GM19035 (cell line): Measurements from ENCODE around the gene MOB4.
"Not testable (repeated sequence)": the region's sequence is repeated elsewhere in the genome, so short reads cannot be mapped to it uniquely, and the experiment has no call there.

Experiments used
- ATAC-seq: cut with Tn5 transposase; IDR thresholded peaks from one replicate; pipeline ENCODE4 v1.9.1; 2021; ENCODE audit not compliant: unreplicated experiment

The MOB4 gene

GRCh38 chr2:197513915-197514314, 2.0 kb upstream of the MOB4 start:
- no peak for ATAC-seq

DNA sequence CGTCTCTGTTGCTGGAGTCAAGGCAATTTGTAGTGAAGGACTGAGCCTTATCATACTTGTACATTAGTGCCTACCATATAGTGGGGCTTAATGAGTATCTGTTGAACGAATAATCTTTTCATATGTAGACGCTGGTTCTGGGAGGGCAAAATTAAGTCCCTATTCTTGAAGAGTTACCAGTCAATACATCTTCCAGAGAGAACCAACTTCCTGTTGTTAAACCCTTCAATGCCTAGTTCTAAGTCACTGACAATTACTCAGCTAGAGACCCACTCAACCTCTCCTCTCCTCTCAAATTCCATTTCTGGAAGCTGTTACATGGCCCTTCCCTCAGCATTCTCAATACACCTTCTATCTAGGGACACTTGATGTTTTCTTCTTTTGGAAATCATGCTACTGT, 1.1 kb upstream of the MOB4 start:
- no peak for ATAC-seq

GRCh38 chr2:197515315-197515738, 539 bp upstream of the MOB4 start:
- peak; percentile 1 for ATAC-seq

GRCh38 chr2:197516393-197516761, 511 bp downstream of the MOB4 start:
- ATAC-seq: peak; percentile 14

- ATAC-seq: no peak
Measured at GRCh38 chr2:197517150-197517549, 1.3 kb downstream of the MOB4 start.

GRCh38 chr2:197538412-197538811, 22.5 kb downstream of the MOB4 start:
- no peak for ATAC-seq

- no peak for ATAC-seq
Measured at GRCh38 chr2:197539734-197540133, 23.9 kb downstream of the MOB4 start.

- ATAC-seq: no peak
Measured at GRCh38 chr2:197543206-197543605, 27.3 kb downstream of the MOB4 start.

- no peak for ATAC-seq
Measured at GRCh38 chr2:197547163-197547900, 31.5 kb downstream of the MOB4 start.

DNA sequence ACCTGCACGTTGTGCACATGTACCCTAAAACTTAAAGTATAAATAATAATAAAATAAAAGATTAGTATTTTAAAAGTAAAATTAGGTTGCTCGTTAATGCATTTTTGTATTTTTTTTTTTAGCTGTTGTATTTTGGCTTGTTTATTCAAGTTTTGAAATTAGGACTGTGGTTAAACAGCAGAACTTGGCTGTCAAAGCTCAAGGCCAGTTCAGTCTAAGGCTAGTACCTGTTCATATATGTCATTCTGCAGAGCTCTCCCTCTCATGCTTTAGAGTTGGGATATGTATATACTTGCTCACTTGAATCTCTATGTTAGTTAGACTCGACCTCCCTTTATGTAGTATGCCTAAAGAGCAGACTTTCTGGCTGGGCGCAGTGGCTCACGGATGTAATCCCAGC, 32.7 kb downstream of the MOB4 start:
- ATAC-seq: no peak

DNA sequence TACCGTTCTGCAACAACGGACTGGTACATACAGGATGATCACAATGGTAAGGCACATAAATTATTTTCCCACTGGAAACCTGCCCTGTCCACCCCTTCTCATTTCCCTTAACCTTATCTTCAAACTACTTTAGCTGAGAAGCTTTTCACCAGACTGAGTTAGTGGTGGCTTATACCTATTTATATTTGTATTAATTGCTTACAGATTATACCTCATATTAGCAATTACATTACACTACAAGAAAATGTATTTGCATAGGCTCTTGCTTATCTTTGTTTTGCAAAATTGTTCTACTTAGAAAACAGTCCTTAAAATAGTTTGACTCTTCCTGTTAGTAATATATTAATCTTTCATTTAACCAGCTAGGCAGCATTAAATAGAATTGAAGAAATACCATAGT, 35.4 kb downstream of the MOB4 start:
- not testable (repeated sequence) for ATAC-seq

DNA sequence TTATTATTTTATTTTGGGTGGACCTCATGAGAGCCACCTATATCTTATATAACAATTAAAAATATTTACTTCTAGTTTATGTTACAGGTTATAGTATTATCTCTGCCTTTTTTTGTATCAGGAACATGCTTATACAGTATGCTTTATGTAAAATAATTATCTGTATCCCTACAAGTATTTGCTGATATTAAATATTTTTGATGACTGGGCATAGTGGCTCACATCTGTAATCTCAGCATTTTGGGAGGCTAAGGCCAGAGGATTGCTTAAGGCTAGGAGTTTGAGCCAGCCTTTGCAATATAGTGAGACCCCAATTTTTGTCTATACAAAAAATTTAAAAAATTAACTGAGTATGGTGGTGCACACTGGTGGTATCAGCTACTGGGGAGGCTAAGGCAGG, 39.6 kb downstream of the MOB4 start:
- no peak for ATAC-seq

- ATAC-seq: no peak
Measured at GRCh38 chr2:197556456-197556855, 40.6 kb downstream of the MOB4 start.

- no peak for ATAC-seq
Measured at GRCh38 chr2:197558393-197558792, 42.5 kb downstream of the MOB4 start.

- ATAC-seq: no peak
Measured at GRCh38 chr2:197559681-197560080, 43.8 kb downstream of the MOB4 start.

DNA sequence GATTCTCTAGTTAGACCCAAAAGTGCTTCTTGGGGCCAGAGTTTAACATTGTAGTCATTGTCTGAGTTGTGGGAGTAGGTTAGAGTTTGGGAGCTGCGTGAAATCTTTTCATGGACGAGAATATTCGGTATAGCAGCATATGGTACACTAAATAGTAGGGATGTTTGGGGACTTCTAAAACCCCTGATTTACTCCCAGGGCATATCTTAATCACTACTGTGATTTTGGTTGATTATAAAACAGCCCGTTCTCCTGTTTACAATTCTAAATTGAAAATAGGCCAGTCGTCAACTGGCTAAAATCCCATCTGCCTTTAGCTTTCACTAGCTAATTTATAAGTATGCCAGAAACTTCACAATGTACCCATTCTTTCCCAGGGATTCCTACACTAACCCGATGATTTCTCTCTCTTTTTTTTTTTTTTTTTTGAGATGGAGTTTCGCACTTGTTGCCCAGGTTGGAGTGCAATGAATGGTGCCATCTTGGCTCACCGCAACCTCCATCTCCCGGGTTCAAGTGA, 44.3 kb downstream of the MOB4 start:
- ATAC-seq: no peak

DNA sequence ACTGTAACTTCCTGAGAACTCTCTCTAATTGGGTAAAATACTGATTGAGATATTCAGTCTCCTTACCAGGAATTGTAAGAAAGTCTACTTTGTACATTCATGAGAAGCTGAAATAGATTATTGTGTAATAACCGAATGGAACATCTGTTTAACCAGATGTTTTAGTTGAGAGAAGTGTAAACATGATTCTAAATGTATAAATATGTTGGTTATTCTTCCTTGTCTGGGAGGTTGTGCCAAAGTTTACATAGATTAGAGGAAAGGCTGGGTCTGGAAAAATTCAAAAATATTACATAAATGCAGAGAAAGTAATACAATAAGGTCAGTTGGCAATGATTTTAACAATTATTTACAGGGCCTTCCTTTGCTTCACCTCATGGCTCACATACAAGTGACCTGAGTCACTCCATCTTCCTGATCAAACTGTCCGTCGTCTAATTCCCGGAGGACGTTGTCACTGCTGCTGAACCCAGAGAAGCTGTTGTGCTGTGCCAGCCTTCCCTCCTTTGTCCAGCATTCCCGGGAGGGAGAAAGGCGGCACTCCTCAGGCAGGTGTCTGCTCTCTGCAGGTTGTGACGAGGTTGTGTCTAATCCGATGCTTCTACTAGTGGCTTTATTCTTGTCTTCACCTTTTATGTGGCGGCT, 55.9 kb downstream of the MOB4 start:
- no peak for ATAC-seq

DNA sequence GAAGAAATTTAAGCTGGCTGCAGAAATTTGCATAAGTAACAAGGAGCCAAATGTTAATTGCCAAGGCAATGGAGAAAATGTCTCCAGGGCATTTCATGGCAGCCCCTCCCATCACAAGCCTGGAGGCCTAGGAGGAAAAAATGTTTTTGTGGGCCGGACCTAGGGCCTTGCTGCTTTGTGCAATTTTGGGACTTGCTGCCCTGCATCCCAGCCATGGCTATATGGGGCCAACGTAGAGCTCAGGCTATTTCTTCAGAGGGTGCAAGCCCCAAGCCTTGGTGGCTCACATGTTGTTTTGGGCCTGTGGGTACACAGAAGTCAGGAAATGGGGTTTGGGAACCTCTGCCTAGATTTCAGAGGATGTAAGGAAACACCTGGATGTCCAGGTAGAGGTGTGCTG, 57.7 kb downstream of the MOB4 start:
- ATAC-seq: no peak

- ATAC-seq: no peak
Measured at GRCh38 chr2:197575987-197576386, 60.1 kb downstream of the MOB4 start.

- no peak for ATAC-seq
Measured at GRCh38 chr2:197576631-197577030, 60.8 kb downstream of the MOB4 start.

DNA sequence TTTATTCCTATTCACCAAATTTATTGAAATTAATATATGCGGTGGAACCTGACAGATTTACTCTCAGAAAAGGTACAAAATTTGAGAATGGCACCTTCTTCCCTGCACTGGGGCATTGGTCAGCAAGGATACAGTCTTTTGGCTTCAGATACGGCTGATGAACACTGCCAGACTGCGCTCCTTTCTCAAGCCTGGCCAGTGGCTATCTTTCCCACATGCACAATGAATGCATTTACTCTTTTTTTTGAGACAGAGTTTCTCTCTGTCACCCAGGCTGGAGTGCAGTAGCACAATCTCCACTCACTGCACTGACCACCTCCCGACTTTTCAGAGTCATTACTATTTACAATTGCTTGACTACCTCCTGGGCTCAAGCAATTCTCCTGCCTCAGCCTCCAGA, 61.6 kb downstream of the MOB4 start:
- ATAC-seq: no peak

DNA sequence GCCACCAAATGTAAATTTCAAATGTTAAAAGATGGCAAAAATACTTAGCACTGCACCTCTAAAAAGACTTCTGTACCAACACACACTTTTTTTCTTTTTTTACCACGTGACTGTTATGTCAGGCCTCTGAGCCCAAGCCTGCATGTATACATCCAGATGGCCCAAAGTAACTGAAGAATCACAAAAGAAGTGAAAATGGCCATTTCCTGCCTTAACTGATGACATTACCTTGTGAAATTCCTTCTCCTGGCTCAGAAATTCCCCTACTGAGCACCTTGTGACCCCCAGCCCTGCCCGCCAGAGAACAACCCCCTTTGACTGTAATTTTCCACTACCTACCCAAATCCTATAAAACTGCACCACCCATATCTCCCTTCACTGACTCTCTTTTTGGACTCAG, 62.4 kb downstream of the MOB4 start:
- not testable (repeated sequence) for ATAC-seq

- ATAC-seq: not testable (repeated sequence)
Measured at GRCh38 chr2:197580166-197580565, 64.3 kb downstream of the MOB4 start.
